OCI-LY7 (cell line): Measurements from ENCODE around the gene SLC9A7.

Source experiments
- CTCF ChIP-seq: fragments of 200-600 bp; sonication (generic); conservative IDR thresholded peaks from 2 replicates; pipeline ENCODE4 v1.5.1; 2014; ENCODE audit warnings: mild to moderate bottlenecking, antibody characterized with exemption, low read length, moderate library complexity, mixed read lengths
- EZH2phosphoT487 ChIP-seq: fragments of 200-600 bp; sonication (generic); IDR thresholded peaks from 2 replicates; pipeline ENCODE4 v1.6.1; 2018; ENCODE audit warnings: low read depth, borderline replicate concordance, mild to moderate bottlenecking, mixed run types, antibody characterized with exemption, low read length, moderate library complexity, mixed read lengths

- TF ChIP-seq EZH2phosphoT487 (no peak), CTCF (no peak)
These were observed 186.5 kb downstream of the SLC9A7 start for GRCh38 chrX:46572340-46572936.
